ENCODE data around the gene CCM2.

CCM2 gene

GRCh38 chr7:45026013-45026412 lies 26.0 kb downstream of the CCM2 start:
- no peak overlapping the region for H3K4me3 ChIP-seq (ENCODE audit: low read depth, low read length)
- TF ChIP-seq, protein P1, sequence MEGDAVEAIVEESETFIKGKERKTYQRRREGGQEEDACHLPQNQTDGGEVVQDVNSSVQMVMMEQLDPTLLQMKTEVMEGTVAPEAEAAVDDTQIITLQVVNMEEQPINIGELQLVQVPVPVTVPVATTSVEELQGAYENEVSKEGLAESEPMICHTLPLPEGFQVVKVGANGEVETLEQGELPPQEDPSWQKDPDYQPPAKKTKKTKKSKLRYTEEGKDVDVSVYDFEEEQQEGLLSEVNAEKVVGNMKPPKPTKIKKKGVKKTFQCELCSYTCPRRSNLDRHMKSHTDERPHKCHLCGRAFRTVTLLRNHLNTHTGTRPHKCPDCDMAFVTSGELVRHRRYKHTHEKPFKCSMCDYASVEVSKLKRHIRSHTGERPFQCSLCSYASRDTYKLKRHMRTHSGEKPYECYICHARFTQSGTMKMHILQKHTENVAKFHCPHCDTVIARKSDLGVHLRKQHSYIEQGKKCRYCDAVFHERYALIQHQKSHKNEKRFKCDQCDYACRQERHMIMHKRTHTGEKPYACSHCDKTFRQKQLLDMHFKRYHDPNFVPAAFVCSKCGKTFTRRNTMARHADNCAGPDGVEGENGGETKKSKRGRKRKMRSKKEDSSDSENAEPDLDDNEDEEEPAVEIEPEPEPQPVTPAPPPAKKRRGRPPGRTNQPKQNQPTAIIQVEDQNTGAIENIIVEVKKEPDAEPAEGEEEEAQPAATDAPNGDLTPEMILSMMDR (IDR thresholded peaks at IDR 0.05; ENCODE audit: borderline replicate concordance, insufficient read depth, low read depth, low read length) = no peak

DNA sequence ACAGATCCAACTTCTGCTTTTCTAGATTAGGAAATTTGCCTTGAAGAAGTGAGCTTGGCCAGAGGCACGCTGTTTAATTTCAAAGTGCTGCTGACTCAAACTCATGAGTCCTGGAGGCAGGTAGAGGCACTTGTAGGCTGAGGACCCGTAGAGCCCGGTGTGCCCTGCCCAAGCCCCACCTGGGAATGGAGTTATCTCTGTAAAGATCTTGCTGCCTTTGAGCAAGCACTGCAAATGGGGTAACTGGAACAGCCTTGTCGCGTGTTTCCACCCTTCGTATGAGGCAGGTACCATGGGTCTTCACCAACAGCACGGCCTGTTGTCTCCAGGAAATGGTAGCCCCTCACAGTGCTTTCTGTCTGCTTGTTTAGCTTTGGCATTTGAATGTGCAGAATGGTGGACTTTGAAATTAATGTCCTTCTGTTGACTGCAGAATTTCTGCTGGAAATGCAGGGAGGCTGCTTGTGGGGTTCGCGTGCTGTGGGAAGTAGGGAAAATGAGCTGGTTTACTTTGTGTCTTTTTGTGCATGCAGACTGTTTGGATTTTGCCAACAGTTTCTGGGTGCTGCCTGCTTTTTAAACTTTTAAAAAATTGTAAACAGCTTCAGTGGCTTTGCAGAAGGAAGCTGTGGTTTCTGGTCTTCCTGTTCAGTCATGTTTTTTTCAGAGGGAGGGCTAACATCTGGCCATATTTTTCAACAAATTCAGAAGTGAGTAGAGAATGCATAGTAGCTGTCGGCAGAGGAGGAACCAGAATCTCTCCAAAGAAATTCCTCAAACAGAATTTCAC lies 27.2 kb downstream of the CCM2 start:
- H3K4me3 ChIP-seq (ENCODE audit: low read depth, low read length) = peak overlapping the region; percentile 61
- TF ChIP-seq, protein P1 (IDR thresholded peaks at IDR 0.05; ENCODE audit: borderline replicate concordance, insufficient read depth, low read depth, low read length) = no peak

GRCh38 chr7:45027774-45028114 lies 27.7 kb downstream of the CCM2 start:
- peak overlapping the region; percentile 61 for H3K4me3 ChIP-seq (ENCODE audit: low read depth, low read length)
- TF ChIP-seq, protein P1 (IDR thresholded peaks at IDR 0.05; ENCODE audit: borderline replicate concordance, insufficient read depth, low read depth, low read length) = no peak

GRCh38 chr7:45028138-45028919 lies 28.3 kb downstream of the CCM2 start:
- peak overlapping the region; percentile 61 for H3K4me3 ChIP-seq (ENCODE audit: low read depth, low read length)
- TF ChIP-seq, protein P1 (IDR thresholded peaks at IDR 0.05; ENCODE audit: borderline replicate concordance, insufficient read depth, low read depth, low read length) = no peak

GRCh38 chr7:45028920-45029344 lies 28.9 kb downstream of the CCM2 start:
- TF ChIP-seq, protein P1 (IDR thresholded peaks at IDR 0.05; ENCODE audit: borderline replicate concordance, insufficient read depth, low read depth, low read length) = no peak
- H3K4me3 ChIP-seq (ENCODE audit: low read depth, low read length) = peak overlapping the region; percentile 61

- TF ChIP-seq, protein P1 (IDR thresholded peaks at IDR 0.05; ENCODE audit: borderline replicate concordance, insufficient read depth, low read depth, low read length) = no peak
These were observed 31.8 kb downstream of the CCM2 start for GRCh38 chr7:45031829-45032228.

More at GRCh38 chr7:45031829-45032228, 31.8 kb downstream of the CCM2 start:
- H3K4me3 ChIP-seq (ENCODE audit: low read depth, low read length) = no peak overlapping the region

Measured in GM12875 (cell line).